Spleen (tissue), 11 donors: ENCODE data around the gene P2RX4. TPM values are rescaled to one million over a fixed set of nuclear protein-coding genes. Genes with fewer than 3 reads are reported as not detected.
"Not testable (repeated sequence)": the region's sequence is repeated elsewhere in the genome, so short reads cannot be mapped to it uniquely, and the experiment has no call there.

Experiments used
- DNase-seq: peaks from one replicate; pipeline ENCODE4 v3.0.0-alpha.2; 2020
- H3K27ac ChIP-seq, 8 donors: fragments of 200-600 bp; sonication (generic) in 7 of 8; 1 replicate in 4 of 8; 2 replicates in 4 of 8; pipeline versions ENCODE4 v1.5.0 to v1.8.0; 2016 to 2021; ENCODE audit warnings: inconsistent platforms in 4 of 8, mild to moderate bottlenecking in 4 of 8, moderate library complexity in 1 of 8
- H3K27me3 ChIP-seq, 7 donors: fragments of 200-600 bp; sonication (generic) in 6 of 7; replicated peaks in 1 of 7; 1 replicate in 4 of 7; 2 replicates in 3 of 7; pipeline versions ENCODE4 v1.5.0 to v1.8.0; 2016 to 2021; ENCODE audit warnings: inconsistent platforms in 3 of 7, mild to moderate bottlenecking in 1 of 7
- H3K36me3 ChIP-seq, 6 donors: fragments of 200-600 bp; sonication (generic) in 5 of 6; 1 replicate in 4 of 6; 2 replicates in 2 of 6; pipeline versions ENCODE4 v1.5.0 to v1.8.0; 2016 to 2021; ENCODE audit warnings: inconsistent platforms in 2 of 6
- H3K4me1 ChIP-seq, 6 donors: fragments of 200-600 bp; sonication (generic) in 5 of 6; 1 replicate in 3 of 6; 2 replicates in 3 of 6; pipeline versions ENCODE4 v1.5.0 to v1.8.0; 2016 to 2021; ENCODE audit warnings: inconsistent platforms in 3 of 6
- H3K4me3 ChIP-seq, 8 donors: fragments of 200-600 bp; sonication (generic) in 7 of 8; 1 replicate in 4 of 8; 2 replicates in 4 of 8; pipeline versions ENCODE4 v1.5.0 to v1.8.0; 2016 to 2021; ENCODE audit warnings: inconsistent platforms in 4 of 8, mild to moderate bottlenecking in 4 of 8, moderate library complexity in 2 of 8
- H3K9me3 ChIP-seq, 8 donors: fragments of 200-600 bp; sonication (generic) in 7 of 8; 1 replicate in 4 of 8; 2 replicates in 4 of 8; pipeline versions ENCODE4 v1.5.0 to v1.8.0; 2016 to 2021; ENCODE audit warnings: inconsistent platforms in 4 of 8
- POLR2A ChIP-seq, 3 donors: fragments of 450-650 bp; IDR thresholded peaks; one replicate each; pipeline ENCODE4 v1.5.1; 2017; ENCODE audit warnings: antibody characterized with exemption in 3 of 3, mild to moderate bottlenecking in 1 of 3
- POLR2AphosphoS5 ChIP-seq, 3 donors: sonication (generic); formaldehyde crosslinking; IDR thresholded peaks; one replicate each; pipeline ENCODE4 v1.5.1; 2017; ENCODE audit warnings: antibody characterized with exemption in 3 of 3
- WGBS, 5 donors: extraction: QIAGEN DNeasy Blood & Tissue Kit in 3 of 5; methylation state at CpG; one replicate each; pipeline versions ENCODE4 v1.1.5 to v1.1.7; 2013 to 2018; 5-methylcytosine and 5-hydroxymethylcytosine counted together
- intact Hi-C: fragments of 100-400 bp; cut with DNase I; formaldehyde crosslinking; loops from one replicate; pipeline ENCODE4 v1.15.0; 2023; ENCODE audit warnings: low total_unique reads
- polyA plus RNA-seq, 3 donors: library from polyadenylated mRNA; stranded (reverse); fragments of 200-250 nt; gene quantifications; one replicate each; pipeline ENCODE4 v1.2.1, GENCODE V29; 2013
- total RNA-seq, 7 donors: library from RNA; depleted of rRNA in 3 of 7; stranded (reverse); fragments of >200 nt in 3 of 7; fragmentation: NEBNext Ultra II Directional in 4 of 7; extraction: Animal tissue kit (Norgen Biotek cat#: 25700) in 4 of 7; gene quantifications; one replicate each; pipeline versions ENCODE4 v1.1.0 to v1.2.1, GENCODE V29; 2016 to 2021
- TF ChIP-seq, protein P1 (sequence below), 11 experiments: fragments of 200-600 bp in 7 of 11; fragments of 450-650 bp in 4 of 11; sonication (generic) in 4 of 11; IDR thresholded peaks in 8 of 11; conservative IDR thresholded peaks in 3 of 11; 1 replicate in 7 of 11; 2 replicates in 4 of 11; pipeline versions ENCODE4 v1.4.0 to v1.8.0; 2016 to 2021; ENCODE audit warnings: antibody characterized with exemption in 11 of 11, inconsistent platforms in 4 of 11, mild to moderate bottlenecking in 1 of 11
- donor health status: healthy with polysubstance abuse.
- donor health status: DM: no; HTN: no; CAD: no; lungs with moderate emphysema.
- donor health status: DM: no; HTN: no; CAD: no.
- donor health status: Bipolar disorder and iron deficiency.
- donor health status: healthy.
- donor health status: DM: no; HTN: no; CAD: no.
- donor health status: DM: yes; HTN: yes; CAD: no.

P2RX4 gene
- total and polyA plus RNA-seq, 10 donors, result 12.0 to 97.9 (median 34.8) TPM

DNA sequence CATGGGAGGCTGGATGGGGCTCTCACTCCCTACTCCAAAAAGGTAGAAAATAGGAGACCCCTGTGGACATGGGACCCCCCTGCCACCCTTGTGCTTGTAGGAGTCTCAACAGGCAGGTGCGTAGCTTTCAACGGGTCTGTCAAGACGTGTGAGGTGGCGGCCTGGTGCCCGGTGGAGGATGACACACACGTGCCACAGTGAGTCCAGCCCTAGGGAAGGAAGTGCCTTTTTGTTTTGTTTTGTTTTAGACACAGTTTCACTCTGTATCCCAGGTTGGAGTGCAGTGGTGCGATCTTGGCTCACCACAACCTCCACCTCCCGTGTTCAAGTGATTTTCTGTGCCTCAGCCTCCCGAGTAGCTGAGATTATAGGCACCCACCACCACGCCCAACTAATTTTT lies 12.9 kb downstream of the P2RX4 start:
- H3K4me1 ChIP-seq, result peaks cover 0 to 37% (median 18%) of the 10 kb centered on the region in 6 donors
- TF ChIP-seq POLR2AphosphoS5 (IDR thresholded peaks at IDR 0.05), result peak in 1 of 3 donors; percentile 7
- TF ChIP-seq, protein P1, sequence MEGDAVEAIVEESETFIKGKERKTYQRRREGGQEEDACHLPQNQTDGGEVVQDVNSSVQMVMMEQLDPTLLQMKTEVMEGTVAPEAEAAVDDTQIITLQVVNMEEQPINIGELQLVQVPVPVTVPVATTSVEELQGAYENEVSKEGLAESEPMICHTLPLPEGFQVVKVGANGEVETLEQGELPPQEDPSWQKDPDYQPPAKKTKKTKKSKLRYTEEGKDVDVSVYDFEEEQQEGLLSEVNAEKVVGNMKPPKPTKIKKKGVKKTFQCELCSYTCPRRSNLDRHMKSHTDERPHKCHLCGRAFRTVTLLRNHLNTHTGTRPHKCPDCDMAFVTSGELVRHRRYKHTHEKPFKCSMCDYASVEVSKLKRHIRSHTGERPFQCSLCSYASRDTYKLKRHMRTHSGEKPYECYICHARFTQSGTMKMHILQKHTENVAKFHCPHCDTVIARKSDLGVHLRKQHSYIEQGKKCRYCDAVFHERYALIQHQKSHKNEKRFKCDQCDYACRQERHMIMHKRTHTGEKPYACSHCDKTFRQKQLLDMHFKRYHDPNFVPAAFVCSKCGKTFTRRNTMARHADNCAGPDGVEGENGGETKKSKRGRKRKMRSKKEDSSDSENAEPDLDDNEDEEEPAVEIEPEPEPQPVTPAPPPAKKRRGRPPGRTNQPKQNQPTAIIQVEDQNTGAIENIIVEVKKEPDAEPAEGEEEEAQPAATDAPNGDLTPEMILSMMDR (IDR thresholded peaks at IDR 0.05 in 8 of 11, conservative IDR thresholded peaks at IDR 0.05 in 3 of 11), result no peak
- peaks cover 0 to 96% (median 21%) of the 10 kb centered on the region in 6 donors for H3K36me3 ChIP-seq
- intact Hi-C loops, result loop anchor here (10.0 kb wide), 1 partner anchor 108 kb away; no protein-coding TSS in a partner anchor
- no peak for DNase-seq
- no peak overlapping the region for H3K4me3 ChIP-seq
- no peaks in the 10 kb centered on the region for H3K9me3 ChIP-seq
- H3K27ac ChIP-seq, result peak overlapping the region in 7 of 8 donors; percentile 25 to 78 (median 36)
- 57 to 75% (median 59%) methylated on average over 10 of the region's 10 CpGs for WGBS, 5 donors
- no peaks in the 10 kb centered on the region for H3K27me3 ChIP-seq

DNA sequence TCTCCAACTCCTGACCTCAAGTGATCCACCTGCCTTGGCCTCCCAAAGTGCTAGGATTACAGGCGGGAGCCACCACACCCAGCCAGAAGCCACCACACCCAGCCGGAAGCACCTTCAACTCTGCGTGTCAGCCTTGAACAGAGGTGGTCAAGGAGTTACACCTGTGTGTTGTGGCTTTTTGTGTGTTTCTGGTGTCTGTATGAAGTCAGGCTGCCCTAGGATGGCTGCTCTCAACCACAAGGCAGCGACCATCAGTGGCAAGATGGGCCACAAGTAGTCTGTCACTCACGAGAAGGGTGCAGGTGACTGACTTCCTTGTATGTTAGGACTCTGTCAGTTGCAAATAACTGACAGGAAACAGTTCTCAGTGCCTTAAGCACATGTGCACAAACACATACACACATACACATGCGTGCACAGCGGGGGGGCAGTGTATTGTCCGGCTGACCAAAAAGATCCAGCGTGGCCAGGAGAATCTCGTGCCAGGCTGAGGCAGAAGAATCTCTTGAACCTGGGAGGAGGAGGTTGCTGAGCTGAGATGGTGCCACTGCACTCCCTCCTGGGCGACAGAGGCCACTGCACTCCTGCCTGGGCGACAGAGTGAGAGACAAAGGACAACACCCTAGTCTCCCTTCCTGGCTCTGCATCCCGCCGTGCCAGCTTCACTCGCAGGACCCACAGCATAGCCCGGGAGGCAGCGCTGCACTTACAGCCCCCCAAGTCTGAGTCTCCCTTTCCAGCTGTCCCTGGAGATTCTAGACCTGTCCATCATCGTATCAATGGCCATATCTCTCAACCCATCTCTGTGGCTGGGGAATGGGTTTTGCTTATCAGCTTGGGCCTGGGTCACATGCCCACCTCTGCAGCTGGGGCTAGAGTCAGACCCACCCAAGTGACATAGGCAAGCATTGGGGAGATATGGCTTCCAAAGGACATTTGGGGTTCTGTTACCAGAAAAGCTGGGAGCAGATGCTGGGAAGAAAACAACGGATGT lies 13.7 kb downstream of the P2RX4 start:
- Histone ChIP-seq H3K36me3 (peaks cover 0 to 91% (median 16%) of the 10 kb centered on the region in 6 donors), H3K9me3 (no peaks in the 10 kb centered on the region), H3K27ac (peak overlapping the region in 7 of 8 donors; percentile 25 to 78 (median 36)), H3K4me1 (peaks cover 0 to 37% (median 18%) of the 10 kb centered on the region in 6 donors), H3K27me3 (no peaks in the 10 kb centered on the region), H3K4me3 (no peak overlapping the region)
- DNase-seq, result no peak
- WGBS, 5 donors, result 59 to 70% (median 66%) methylated on average over 14 to 19 of the region's 19 CpGs
- intact Hi-C loops, result loop anchor here (10.0 kb wide), 1 partner anchor 109 kb away; no protein-coding TSS in a partner anchor
- TF ChIP-seq POLR2A (IDR thresholded peaks at IDR 0.05), result no peak
- peak in 1 of 3 donors; percentile 30 for TF ChIP-seq POLR2AphosphoS5 (IDR thresholded peaks at IDR 0.05)
- TF ChIP-seq, protein P1 (IDR thresholded peaks at IDR 0.05 in 8 of 11, conservative IDR thresholded peaks at IDR 0.05 in 3 of 11), result peak in 7 of 11 experiments; percentile 9 to 39 (median 26)

DNA sequence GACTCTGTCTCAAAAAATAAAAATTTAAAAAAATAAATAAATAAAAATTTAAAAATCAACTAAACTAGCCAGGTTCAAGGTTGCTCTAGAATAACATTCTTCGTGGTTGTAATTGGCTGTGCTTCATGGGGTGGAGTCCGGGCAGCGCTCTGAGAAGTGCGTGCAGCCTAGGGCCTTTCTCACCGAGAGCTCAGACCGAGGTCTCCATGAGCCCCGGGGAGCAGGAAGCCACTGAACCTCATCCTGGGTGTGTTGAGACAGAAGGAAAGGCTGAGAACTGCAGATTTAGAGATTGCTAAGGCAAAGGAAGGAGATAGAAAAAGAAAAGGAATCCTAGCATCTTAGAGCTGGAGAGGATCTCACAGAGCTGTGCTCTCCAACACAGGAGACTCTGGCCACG lies 14.7 kb downstream of the P2RX4 start:
- intact Hi-C loops, result loop anchor here (10.0 kb wide), 1 partner anchor 110 kb away; no protein-coding TSS in a partner anchor
- Histone ChIP-seq H3K27me3 (no peaks in the 10 kb centered on the region), H3K4me1 (peaks cover 0 to 38% (median 18%) of the 10 kb centered on the region in 6 donors), H3K36me3 (peaks cover 0 to 93% (median 24%) of the 10 kb centered on the region in 6 donors), H3K9me3 (no peaks in the 10 kb centered on the region), H3K4me3 (no peak overlapping the region), H3K27ac (peak overlapping the region in 6 of 8 donors; percentile 20 to 78 (median 44))
- TF ChIP-seq, protein P1 (IDR thresholded peaks at IDR 0.05 in 8 of 11, conservative IDR thresholded peaks at IDR 0.05 in 3 of 11), result no peak
- TF ChIP-seq POLR2AphosphoS5 (IDR thresholded peaks at IDR 0.05) (no peak), POLR2A (IDR thresholded peaks at IDR 0.05) (no peak)
- WGBS, 5 donors, result 51 to 63% (median 52%) methylated on average over 8 of the region's 8 CpGs
- no peak for DNase-seq

DNA sequence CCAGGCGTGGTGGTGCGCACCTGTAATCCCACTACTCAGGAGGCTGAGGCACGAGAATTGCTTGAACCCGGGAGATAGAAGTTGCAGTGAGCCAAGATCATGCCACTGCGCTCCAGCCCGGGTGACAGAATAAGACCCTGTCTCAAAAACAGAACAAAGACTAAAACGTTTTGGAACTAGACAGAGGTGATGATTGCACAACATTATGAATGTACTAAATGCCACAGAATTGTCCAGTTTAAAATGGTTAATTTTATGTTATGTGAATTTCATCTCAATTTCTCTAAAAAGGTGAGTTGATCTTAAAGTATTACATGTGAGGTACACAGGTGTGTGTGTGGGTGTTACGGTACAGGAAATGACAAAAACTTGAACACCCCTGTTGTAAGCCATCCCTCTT lies 16.5 kb downstream of the P2RX4 start:
- Histone ChIP-seq H3K27ac (no peak overlapping the region), H3K9me3 (no peaks in the 10 kb centered on the region), H3K4me3 (no peak overlapping the region), H3K36me3 (peaks cover 0 to 82% (median 24%) of the 10 kb centered on the region in 6 donors), H3K4me1 (peaks cover 0 to 48% (median 26%) of the 10 kb centered on the region in 6 donors), H3K27me3 (no peaks in the 10 kb centered on the region)
- intact Hi-C loops, result loop anchor here (10.0 kb wide), 1 partner anchor 112 kb away; no protein-coding TSS in a partner anchor
- no peak for DNase-seq
- WGBS, 5 donors, result 78 to 90% (median 83%) methylated on average over 8 of the region's 8 CpGs
- TF ChIP-seq POLR2AphosphoS5 (IDR thresholded peaks at IDR 0.05) (no peak), POLR2A (IDR thresholded peaks at IDR 0.05) (no peak)
- TF ChIP-seq, protein P1 (IDR thresholded peaks at IDR 0.05 in 8 of 11, conservative IDR thresholded peaks at IDR 0.05 in 3 of 11), result no peak

DNA sequence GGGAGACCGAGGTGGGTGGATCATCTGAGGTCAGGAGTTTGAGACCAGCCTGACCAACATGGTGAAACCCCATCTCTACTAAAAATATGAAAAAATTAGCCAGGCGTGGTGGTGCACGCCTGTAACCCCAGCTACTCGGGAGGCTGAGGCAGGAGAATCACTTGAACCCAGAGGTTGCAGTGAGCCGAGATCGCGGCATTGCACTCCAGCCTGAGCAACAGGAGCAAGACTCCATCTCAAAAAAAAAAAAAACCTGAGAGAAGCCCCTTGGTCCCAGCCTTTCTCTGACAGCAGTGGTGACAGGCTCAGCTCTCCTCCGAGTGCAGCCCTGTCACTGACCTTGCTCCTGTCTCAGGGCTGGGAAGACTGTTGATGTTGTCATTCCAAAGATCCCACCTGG lies 16.9 kb downstream of the P2RX4 start:
- intact Hi-C loops, result loop anchor here (10.0 kb wide), 1 partner anchor 112 kb away; no protein-coding TSS in a partner anchor
- Histone ChIP-seq H3K4me1 (peaks cover 0 to 48% (median 26%) of the 10 kb centered on the region in 6 donors), H3K27ac (peak overlapping the region in 3 of 8 donors; percentile 21 to 61 (median 58)), H3K36me3 (peaks cover 0 to 82% (median 24%) of the 10 kb centered on the region in 6 donors)
- not testable (repeated sequence) for H3K27me3 ChIP-seq, H3K9me3 ChIP-seq, H3K4me3 ChIP-seq
- 83 to 99% (median 92%) methylated on average over 7 to 8 of the region's 8 CpGs for WGBS, 5 donors
- peak; percentile 16 for DNase-seq
